Measurements from ENCODE around the gene CAVIN3.

DNA sequence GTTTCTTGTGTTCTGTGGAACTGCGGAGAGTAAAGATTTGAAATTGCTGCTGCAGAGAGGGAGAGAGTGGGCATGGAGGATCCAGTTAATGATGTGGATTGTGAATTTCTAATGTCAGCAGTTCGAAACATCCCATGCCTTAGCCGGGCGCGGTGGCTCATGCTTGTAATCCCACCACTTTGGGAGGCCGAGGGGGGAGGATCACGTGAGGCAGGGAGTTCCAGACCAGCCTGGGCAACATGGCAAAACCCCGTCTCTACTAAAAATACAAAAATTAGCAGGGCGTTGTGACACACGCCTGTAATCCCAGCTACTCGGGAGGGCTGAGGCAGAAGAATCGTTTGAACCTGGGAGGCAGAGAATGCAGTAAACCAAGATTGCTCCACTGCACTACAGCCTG lies 1.1 kb upstream of the CAVIN3 start:
- TF ChIP-seq POLR2A (IDR thresholded peaks at IDR 0.05; ENCODE audit: low read length) = no peak
- no peak for TF ChIP-seq GATA1 (IDR thresholded peaks at IDR 0.05; ENCODE audit: low read depth, low read length)

All from erythroblast (primary cell).